Kidney epithelial cell (primary cell): ENCODE measurements around the gene SPOCK3. TPM values are rescaled to one million over a fixed set of nuclear protein-coding genes. Genes with fewer than 3 reads are reported as not detected.

ENCODE experiments used
- DNase-seq: peaks from one replicate; pipeline ENCODE4 v3.0.0-alpha.2; 2010; ENCODE audit warnings: low read depth
- H3K27me3 ChIP-seq: 2 replicates; pipeline ENCODE4 v1.6.0; 2011; ENCODE audit warnings: low read length; ENCODE audit not compliant: control insufficient read depth, insufficient read depth
- H3K36me3 ChIP-seq: 2 replicates; pipeline ENCODE4 v1.5.1; 2011; ENCODE audit warnings: low read length; ENCODE audit not compliant: control insufficient read depth, insufficient read depth
- H3K4me3 ChIP-seq: 2 replicates; pipeline ENCODE4 v1.5.1; 2011; ENCODE audit warnings: low read depth, mild to moderate bottlenecking, control low read depth, low read length
- CTCF ChIP-seq: IDR thresholded peaks from 2 replicates; pipeline ENCODE4 v1.5.1; 2011; ENCODE audit warnings: mild to moderate bottlenecking, moderate library complexity, low read length, control low read depth, inconsistent platforms; ENCODE audit not compliant: insufficient read depth, poor library complexity, severe bottlenecking
- total RNA-seq: library from RNA; depleted of rRNA; stranded (reverse); fragments of >200 nt; gene quantifications from 2 replicates; pipeline ENCODE4 v1.2.3, GENCODE V29; 2015

Gene SPOCK3
- total RNA-seq, 1 donor from 2014 or later: 1.4 TPM

- Histone ChIP-seq H3K4me3 (no peak overlapping the region), H3K36me3 (no peaks in the 10 kb centered on the region), H3K27me3 (no peaks in the 10 kb centered on the region)
- no peak for DNase-seq
- no peak for TF ChIP-seq CTCF
These were observed 13.2 kb downstream of the SPOCK3 start for GRCh38 chr4:167221084-167221483.

- Histone ChIP-seq H3K27me3 (no peaks in the 10 kb centered on the region), H3K4me3 (no peak overlapping the region), H3K36me3 (no peaks in the 10 kb centered on the region)
- TF ChIP-seq CTCF: no peak
- no peak for DNase-seq
These were observed 16.2 kb downstream of the SPOCK3 start for GRCh38 chr4:167218022-167218608.

GRCh38 chr4:167216783-167217182 lies 17.5 kb downstream of the SPOCK3 start:
- no peak for TF ChIP-seq CTCF
- H3K27me3 ChIP-seq: no peaks in the 10 kb centered on the region
- no peaks in the 10 kb centered on the region for H3K36me3 ChIP-seq

DNA sequence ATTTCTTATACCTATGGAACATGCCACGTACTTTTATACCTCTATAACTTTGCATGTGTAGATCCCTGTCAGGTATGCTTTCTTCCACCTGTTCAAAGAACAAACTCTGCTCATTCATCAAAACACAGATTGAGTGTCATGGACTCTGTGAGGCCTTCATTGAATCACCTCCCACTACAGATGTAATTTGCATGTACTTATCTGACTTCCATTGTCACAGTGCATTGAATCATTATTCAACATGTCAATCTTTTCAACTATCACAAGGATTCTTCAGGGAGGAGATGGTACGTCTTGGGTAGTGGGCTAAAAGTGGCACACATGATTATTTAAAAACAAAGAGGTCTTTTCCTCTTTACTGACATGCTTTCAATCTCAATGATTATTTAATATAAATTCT lies 24.1 kb downstream of the SPOCK3 start:
- TF ChIP-seq CTCF: no peak
- no peak overlapping the region for H3K4me3 ChIP-seq
- no peaks in the 10 kb centered on the region for H3K27me3 ChIP-seq
- no peaks in the 10 kb centered on the region for H3K36me3 ChIP-seq
- DNase-seq: no peak

More at GRCh38 chr4:167216783-167217182, 17.5 kb downstream of the SPOCK3 start:
- DNase-seq: no peak
- H3K4me3 ChIP-seq: no peak overlapping the region

DNA sequence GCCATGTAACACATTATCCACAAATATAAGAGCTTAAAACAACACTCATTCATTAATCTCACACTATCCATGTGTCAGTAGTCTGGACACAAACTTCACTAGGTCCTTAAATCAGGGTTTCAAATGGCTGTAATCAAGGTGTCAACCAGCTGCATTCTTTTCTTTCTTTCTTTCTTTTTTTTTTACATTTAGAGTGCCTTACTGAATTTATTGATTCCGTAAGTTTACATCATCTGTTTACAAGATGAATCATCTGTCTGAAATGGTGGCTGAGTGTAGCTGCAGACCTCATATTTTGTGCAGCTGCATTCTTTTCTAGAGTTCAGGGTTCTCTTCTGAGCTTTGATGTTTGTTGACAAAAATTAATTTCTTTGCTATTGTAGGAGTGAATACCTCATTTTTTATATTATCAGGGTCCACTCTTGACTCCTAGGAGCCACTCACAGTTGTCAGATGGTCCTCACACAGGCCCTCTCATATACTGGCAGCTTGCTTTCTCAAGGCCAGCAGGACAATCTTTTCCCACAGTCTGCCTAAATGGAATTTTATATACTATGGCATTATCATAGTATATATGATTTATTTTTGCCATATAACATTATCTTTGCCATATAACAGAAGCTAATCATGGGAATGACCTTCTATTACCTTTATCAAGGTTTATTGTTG lies 37.8 kb downstream of the SPOCK3 start:
- peak; percentile 9 for DNase-seq
- H3K4me3 ChIP-seq: no peak overlapping the region
- H3K27me3 ChIP-seq: no peaks in the 10 kb centered on the region
- no peak for TF ChIP-seq CTCF
- H3K36me3 ChIP-seq: no peaks in the 10 kb centered on the region

- no peak overlapping the region for H3K4me3 ChIP-seq
- no peak for TF ChIP-seq CTCF
- DNase-seq: no peak
- no peaks in the 10 kb centered on the region for H3K36me3 ChIP-seq
- H3K27me3 ChIP-seq: no peaks in the 10 kb centered on the region
These were observed 43.9 kb downstream of the SPOCK3 start for GRCh38 chr4:167190379-167190778.
